Measurements from ENCODE around the gene DPH1.

Gene DPH1

GRCh38 chr17:1992541-1992940 lies 37.4 kb upstream of the DPH1 start:
- no peak for TF ChIP-seq CTCF (IDR thresholded peaks at IDR 0.05; ENCODE audit: low read depth, low read length, missing control alignments)
- no peak overlapping the region for H3K4me3 ChIP-seq (ENCODE audit: low read depth, low read length)
- DNase-seq (ENCODE audit: low read depth), result no peak

GRCh38 chr17:1994707-1995106 lies 35.2 kb upstream of the DPH1 start:
- TF ChIP-seq CTCF (IDR thresholded peaks at IDR 0.05; ENCODE audit: low read depth, low read length, missing control alignments), result no peak
- no peak overlapping the region for H3K4me3 ChIP-seq (ENCODE audit: low read depth, low read length)
- no peak for DNase-seq (ENCODE audit: low read depth)

- no peak for TF ChIP-seq CTCF (IDR thresholded peaks at IDR 0.05; ENCODE audit: low read depth, low read length, missing control alignments)
- no peak overlapping the region for H3K4me3 ChIP-seq (ENCODE audit: low read depth, low read length)
- DNase-seq (ENCODE audit: low read depth), result no peak
Measured at GRCh38 chr17:1995321-1995892, 34.5 kb upstream of the DPH1 start.

GRCh38 chr17:1995907-1996799 lies 33.8 kb upstream of the DPH1 start:
- DNase-seq (ENCODE audit: low read depth), result no peak
- TF ChIP-seq CTCF (IDR thresholded peaks at IDR 0.05; ENCODE audit: low read depth, low read length, missing control alignments), result no peak
- H3K4me3 ChIP-seq (ENCODE audit: low read depth, low read length), result no peak overlapping the region

GRCh38 chr17:1996800-1997288 lies 33.1 kb upstream of the DPH1 start:
- DNase-seq (ENCODE audit: low read depth), result no peak
- H3K4me3 ChIP-seq (ENCODE audit: low read depth, low read length), result no peak overlapping the region
- TF ChIP-seq CTCF (IDR thresholded peaks at IDR 0.05; ENCODE audit: low read depth, low read length, missing control alignments), result no peak

GRCh38 chr17:1997289-1997926 lies 32.5 kb upstream of the DPH1 start:
- no peak for TF ChIP-seq CTCF (IDR thresholded peaks at IDR 0.05; ENCODE audit: low read depth, low read length, missing control alignments)
- no peak for DNase-seq (ENCODE audit: low read depth)
- H3K4me3 ChIP-seq (ENCODE audit: low read depth, low read length), result no peak overlapping the region

Data from GM12864 (cell line).